DOHH2 (cell line): ENCODE data around the gene ITPK1.

Experiments used
- H3F3A ChIP-seq: fragments of 200-600 bp; sonication (generic), shearing (Covaris generic); 2 replicates; pipeline ENCODE4 v1.6.0; 2016; ENCODE audit warnings: antibody characterized with exemption, mild to moderate bottlenecking; ENCODE audit not compliant: control insufficient read depth, insufficient read depth
- H3K27ac ChIP-seq: fragments of 200-600 bp; sonication (generic); 2 replicates; pipeline ENCODE4 v1.5.1; 2014; ENCODE audit warnings: low read depth, mild to moderate bottlenecking, low read length, moderate library complexity
- H3K27me3 ChIP-seq: fragments of 200-600 bp; sonication (generic); 2 replicates; pipeline ENCODE4 v1.6.1; 2014; ENCODE audit warnings: mild to moderate bottlenecking, low read length, mixed read lengths; ENCODE audit not compliant: control insufficient read depth
- H3K36me3 ChIP-seq: fragments of 200-600 bp; sonication (generic); 2 replicates; pipeline ENCODE4 v1.6.1; 2014; ENCODE audit warnings: mild to moderate bottlenecking, low read length, moderate library complexity, mixed read lengths; ENCODE audit not compliant: control insufficient read depth
- H3K4me1 ChIP-seq: fragments of 200-600 bp; sonication (generic); 2 replicates; pipeline ENCODE4 v1.6.1; 2014; ENCODE audit warnings: mild to moderate bottlenecking, low read length, mixed read lengths; ENCODE audit not compliant: control insufficient read depth
- H3K4me2 ChIP-seq: fragments of 200-600 bp; sonication (generic); 2 replicates; pipeline ENCODE4 v1.6.0; 2014; ENCODE audit warnings: mild to moderate bottlenecking, low read length, moderate library complexity
- H3K4me3 ChIP-seq: fragments of 200-600 bp; sonication (generic); 2 replicates; pipeline ENCODE4 v1.5.1; 2014; ENCODE audit warnings: mild to moderate bottlenecking, low read length, mixed read lengths
- H3K79me2 ChIP-seq: fragments of 200-600 bp; sonication (generic); 2 replicates; pipeline ENCODE4 v1.6.1; 2014; ENCODE audit warnings: mild to moderate bottlenecking, low read length, mixed read lengths; ENCODE audit not compliant: control insufficient read depth
- H3K9me2 ChIP-seq: fragments of 200-600 bp; sonication (generic); replicated peaks from 2 replicates; pipeline ENCODE4 v1.6.1; 2014; ENCODE audit warnings: mild to moderate bottlenecking, low read length, mixed read lengths; ENCODE audit not compliant: control insufficient read depth
- H3K9me3 ChIP-seq: fragments of 200-600 bp; sonication (generic); 2 replicates; pipeline ENCODE4 v1.6.1; 2014; ENCODE audit warnings: antibody characterized with exemption, low read length, mixed read lengths; ENCODE audit not compliant: control insufficient read depth, insufficient read depth
- H4K20me1 ChIP-seq: fragments of 200-600 bp; sonication (generic); 2 replicates; pipeline ENCODE4 v1.6.0; 2014; ENCODE audit warnings: low read depth, mild to moderate bottlenecking, antibody characterized with exemption, low read length, moderate library complexity; ENCODE audit not compliant: control insufficient read depth, insufficient read depth
- CTCF ChIP-seq: fragments of 200-600 bp; sonication (generic); IDR thresholded peaks from one replicate; pipeline ENCODE4 v1.5.1; 2014; ENCODE audit warnings: antibody characterized with exemption, mild to moderate bottlenecking, low read depth, low read length; ENCODE audit not compliant: poor library complexity, severe bottlenecking
- EZH2phosphoT487 ChIP-seq: fragments of 200-600 bp; sonication (generic); IDR thresholded peaks from 2 replicates; pipeline ENCODE4 v1.6.1; 2017; ENCODE audit warnings: borderline replicate concordance, mild to moderate bottlenecking, antibody characterized with exemption, low read length, moderate library complexity, mixed read lengths

ITPK1 gene

GRCh38 chr14:93046705-93047050 is 69.0 kb downstream of the ITPK1 start:
- TF ChIP-seq CTCF (no peak), EZH2phosphoT487 (no peak)
- Histone ChIP-seq H3K4me3 (no peak overlapping the region), H3K4me1 (no peaks in the 10 kb centered on the region), H3F3A (no peaks in the 10 kb centered on the region), H3K27ac (no peak overlapping the region), H3K9me2 (no peaks in the 10 kb centered on the region), H3K4me2 (no peak overlapping the region), H4K20me1 (no peaks in the 10 kb centered on the region), H3K27me3 (no peaks in the 10 kb centered on the region), H3K9me3 (no peaks in the 10 kb centered on the region), H3K36me3 (no peaks in the 10 kb centered on the region), H3K79me2 (no peaks in the 10 kb centered on the region)

- H3K9me3 ChIP-seq, result no peaks in the 10 kb centered on the region
- no peak overlapping the region for H3K4me3 ChIP-seq
- no peaks in the 10 kb centered on the region for H3K9me2 ChIP-seq
- no peak overlapping the region for H3K27ac ChIP-seq
- H3F3A ChIP-seq, result no peaks in the 10 kb centered on the region
- H3K27me3 ChIP-seq, result no peaks in the 10 kb centered on the region
- no peak overlapping the region for H3K4me2 ChIP-seq
- no peaks in the 10 kb centered on the region for H4K20me1 ChIP-seq
- TF ChIP-seq CTCF (no peak), EZH2phosphoT487 (no peak)
- H3K36me3 ChIP-seq, result no peaks in the 10 kb centered on the region
- H3K4me1 ChIP-seq, result no peaks in the 10 kb centered on the region
- H3K79me2 ChIP-seq, result no peaks in the 10 kb centered on the region
Measured at GRCh38 chr14:93045965-93046704, 69.6 kb downstream of the ITPK1 start.

GRCh38 chr14:93045211-93045674 is 70.5 kb downstream of the ITPK1 start:
- Histone ChIP-seq H3F3A (no peaks in the 10 kb centered on the region), H3K27ac (no peak overlapping the region), H3K79me2 (no peaks in the 10 kb centered on the region), H3K4me2 (no peak overlapping the region), H3K9me3 (no peaks in the 10 kb centered on the region), H3K36me3 (no peaks in the 10 kb centered on the region), H3K27me3 (no peaks in the 10 kb centered on the region), H3K4me1 (no peaks in the 10 kb centered on the region), H3K4me3 (no peak overlapping the region), H4K20me1 (no peaks in the 10 kb centered on the region), H3K9me2 (no peaks in the 10 kb centered on the region)
- TF ChIP-seq EZH2phosphoT487 (no peak), CTCF (no peak)
